HG02588 (cell line): Measurements from ENCODE around the gene GPR137C.
"Not testable (repeated sequence)": the region's sequence is repeated elsewhere in the genome, so short reads cannot be mapped to it uniquely, and the experiment has no call there.

Experiments used
- ATAC-seq: cut with Tn5 transposase; IDR thresholded peaks from one replicate; pipeline ENCODE4 v1.9.1; 2021; ENCODE audit warnings: mild to moderate bottlenecking, moderate library complexity; ENCODE audit not compliant: unreplicated experiment

GPR137C gene

DNA sequence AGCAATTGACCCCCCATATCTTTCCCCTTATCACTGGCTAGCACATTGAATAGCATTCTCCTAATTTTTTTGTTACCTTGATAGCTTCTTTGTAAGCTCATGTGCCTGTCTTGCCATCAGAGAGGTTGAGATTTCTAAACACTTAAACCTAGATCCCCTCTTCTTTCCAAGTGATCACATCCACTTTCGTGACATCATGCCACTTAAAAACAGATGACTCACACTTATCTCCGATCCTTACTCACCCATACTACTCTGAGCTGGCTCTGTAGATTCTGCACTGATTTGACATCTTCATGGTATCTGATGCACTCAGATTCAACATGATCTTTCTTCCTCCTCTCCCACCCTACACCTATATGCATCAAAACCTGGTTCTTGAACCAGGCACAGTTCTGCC, 10.5 kb downstream of the GPR137C start:
- ATAC-seq = no peak

DNA sequence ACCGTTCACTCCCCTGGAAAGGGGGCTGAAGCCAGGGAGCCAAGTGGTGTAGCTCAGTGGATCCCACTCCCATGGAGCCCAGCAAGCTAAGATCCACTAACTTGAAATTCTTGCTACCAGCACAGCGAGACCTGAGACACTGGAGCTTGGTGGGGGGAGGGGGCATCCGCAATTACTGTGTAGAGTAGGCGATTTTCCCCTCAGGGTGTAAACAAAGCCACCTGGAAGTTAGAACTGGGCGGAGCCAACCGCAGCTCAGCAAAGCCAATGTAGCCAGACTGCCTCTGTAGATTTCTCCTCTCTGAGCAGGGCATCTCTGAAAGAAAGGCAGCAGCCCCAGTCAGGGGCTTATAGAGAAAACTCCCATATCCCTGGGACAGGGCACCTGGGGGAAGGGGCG, 15.8 kb downstream of the GPR137C start:
- ATAC-seq = not testable (repeated sequence)

DNA sequence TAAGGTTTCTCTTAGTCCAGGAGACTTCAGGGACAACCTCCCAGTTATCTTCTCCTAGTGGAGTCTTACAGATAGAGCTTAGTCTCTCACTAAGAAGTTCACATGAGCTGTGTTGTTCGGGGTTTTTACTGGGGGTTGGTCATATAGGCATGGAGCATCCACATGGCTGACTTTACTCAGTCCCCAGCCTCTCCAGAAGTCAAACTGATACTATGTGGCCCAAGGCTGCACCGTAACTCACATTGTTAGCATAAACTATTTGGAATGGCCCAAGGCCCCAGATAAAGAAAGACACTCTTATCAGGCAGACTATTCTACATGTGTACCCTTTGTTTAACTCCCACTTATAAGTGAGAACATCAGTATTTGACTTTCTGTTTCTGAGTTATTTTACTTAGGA, 23.2 kb downstream of the GPR137C start:
- no peak for ATAC-seq

DNA sequence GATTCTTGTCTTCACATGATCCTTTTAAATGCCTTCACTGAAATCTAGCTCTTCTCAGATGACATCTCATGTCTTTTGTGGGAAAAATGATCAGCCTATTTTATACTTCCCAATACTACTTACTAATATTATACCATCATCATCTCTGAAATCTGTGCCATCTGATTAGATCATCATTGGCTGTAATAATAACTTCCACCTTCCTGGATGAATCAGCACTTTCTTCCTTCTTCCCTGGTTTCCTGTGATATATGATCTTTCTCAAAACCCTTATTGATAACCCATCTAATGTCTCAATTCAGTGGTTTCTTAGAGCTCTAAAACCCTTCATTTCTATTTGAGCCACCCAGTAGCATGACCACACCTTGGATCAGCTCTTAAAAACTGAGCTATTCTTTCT, 30.9 kb downstream of the GPR137C start:
- no peak for ATAC-seq

DNA sequence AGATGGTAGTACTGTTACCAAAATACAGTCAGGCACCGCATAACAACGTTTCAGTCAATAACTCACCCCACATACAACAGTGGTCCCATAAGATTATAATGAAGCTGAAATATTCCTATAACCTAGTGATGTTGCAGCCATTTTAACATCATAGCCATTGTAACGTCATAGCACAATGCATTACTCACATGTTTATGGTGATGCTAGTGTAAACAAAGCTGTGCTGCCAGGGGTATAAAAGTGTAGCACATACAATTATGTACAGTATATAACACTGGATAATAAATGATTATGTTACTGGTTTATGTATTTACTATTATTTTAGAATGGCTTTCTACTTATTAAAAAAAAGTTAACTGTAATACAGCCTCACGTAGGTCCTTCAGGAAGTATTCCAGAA, 37.0 kb downstream of the GPR137C start:
- ATAC-seq = no peak

DNA sequence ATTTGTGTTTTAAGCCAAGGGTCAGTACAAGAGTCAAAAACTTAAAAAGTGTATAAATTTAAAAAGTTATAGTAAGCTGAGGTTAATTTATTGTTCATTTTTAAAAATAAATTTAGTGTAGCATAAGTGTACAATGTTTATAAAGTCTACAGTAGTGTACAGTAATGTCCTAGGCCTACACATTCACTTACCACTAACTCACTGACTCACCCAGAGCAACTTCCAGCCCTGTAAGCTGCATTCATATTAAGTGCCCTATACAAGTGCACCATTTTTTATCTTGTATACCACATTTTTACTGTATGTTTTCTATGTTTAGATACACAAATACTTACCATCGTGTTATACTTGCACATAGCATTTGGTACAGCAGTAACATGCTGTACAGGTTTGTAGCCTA, 37.7 kb downstream of the GPR137C start:
- ATAC-seq = no peak

DNA sequence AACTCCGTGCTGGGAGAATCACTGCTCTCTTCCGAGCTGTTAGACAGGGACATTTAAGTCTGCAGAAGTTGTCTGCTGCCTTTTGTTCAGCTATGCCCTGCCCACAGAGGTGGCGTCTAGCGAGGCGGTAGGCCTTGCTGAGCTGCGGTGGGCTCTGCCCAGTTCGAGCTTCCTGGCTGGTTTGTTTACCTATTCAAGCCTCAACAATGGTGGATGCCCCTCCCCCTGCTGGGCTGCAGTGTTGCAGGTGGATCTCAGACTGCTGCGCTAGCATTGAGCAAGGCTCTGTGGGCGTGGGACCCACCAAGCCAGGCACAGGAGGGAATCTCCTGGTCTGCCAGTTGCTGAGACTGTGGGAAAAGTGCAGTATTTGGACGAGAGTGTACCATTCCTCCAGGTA, 43.7 kb downstream of the GPR137C start:
- no peak for ATAC-seq

DNA sequence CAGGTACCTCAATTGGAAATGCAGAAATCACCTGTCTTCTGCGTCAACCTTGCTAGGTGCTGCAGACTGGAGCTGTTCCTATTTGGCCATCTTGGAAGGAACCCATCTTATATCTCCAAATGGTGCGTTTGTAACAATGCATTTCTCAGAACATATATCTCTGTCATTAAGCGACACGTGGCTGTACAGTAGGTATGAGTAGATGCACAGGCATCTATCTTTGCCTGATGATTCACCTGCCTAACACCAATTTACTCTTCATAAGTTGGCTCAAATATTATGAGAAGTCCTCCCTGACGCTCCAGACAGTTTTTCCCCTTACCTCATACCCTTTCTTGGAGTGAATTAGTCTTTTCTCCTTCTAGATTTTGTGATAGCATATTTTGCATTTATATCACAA, 44.2 kb downstream of the GPR137C start:
- no peak for ATAC-seq

DNA sequence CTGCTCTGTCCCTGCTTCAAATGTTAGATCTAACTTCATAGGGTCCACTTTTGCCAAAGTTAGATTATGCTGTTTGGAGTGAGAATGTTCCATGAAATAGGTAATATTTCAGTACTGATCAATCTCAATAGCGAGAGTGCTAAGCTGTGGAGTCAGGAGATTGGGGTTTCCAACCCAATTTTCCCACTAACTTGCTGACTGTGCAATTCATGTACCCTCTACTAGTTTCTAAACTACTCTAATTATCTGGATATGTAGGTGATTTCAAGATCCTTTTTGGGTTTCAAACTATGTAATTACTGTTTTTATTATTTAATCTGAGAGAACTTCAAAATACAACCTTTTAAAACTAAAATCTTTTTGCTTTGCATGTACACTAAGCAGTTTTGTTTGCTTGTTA, 45.9 kb downstream of the GPR137C start:
- no peak for ATAC-seq

DNA sequence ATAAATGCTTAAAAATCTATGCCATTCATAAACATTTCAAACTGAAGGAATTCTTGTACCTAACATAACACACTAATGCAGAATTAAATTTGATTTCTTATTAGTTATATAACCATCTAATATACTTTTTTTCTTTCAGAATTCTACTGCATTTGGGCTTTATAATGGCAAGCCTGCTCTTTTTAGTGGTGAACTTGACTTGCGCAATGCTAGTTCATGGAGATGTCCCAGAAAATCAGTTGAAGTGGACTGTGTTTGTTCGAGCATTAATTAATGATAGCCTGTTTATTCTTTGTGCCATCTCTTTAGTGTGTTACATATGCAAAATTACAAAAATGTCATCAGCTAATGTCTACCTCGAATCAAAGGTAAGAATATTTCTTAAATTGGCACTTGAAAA, 47.3 kb downstream of the GPR137C start:
- no peak for ATAC-seq

DNA sequence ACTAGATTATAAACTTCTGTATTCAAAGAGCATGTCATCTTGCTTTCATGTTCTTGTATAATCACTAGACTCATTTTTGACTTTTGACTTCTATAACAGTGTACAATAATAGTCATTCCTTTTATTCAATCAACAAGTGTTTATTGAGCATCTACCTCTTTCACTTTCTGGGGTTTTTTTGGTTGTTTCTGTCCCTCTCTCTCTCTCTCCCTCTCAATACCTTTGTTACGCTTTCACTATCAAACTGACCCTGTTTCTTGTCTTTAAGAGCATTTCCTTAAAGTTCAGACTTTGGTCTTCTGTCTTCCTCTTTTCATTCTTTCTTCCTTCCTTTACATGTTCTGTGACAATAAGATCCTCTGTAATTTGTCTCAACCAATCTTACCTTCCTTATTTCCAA, 49.5 kb downstream of the GPR137C start:
- no peak for ATAC-seq

DNA sequence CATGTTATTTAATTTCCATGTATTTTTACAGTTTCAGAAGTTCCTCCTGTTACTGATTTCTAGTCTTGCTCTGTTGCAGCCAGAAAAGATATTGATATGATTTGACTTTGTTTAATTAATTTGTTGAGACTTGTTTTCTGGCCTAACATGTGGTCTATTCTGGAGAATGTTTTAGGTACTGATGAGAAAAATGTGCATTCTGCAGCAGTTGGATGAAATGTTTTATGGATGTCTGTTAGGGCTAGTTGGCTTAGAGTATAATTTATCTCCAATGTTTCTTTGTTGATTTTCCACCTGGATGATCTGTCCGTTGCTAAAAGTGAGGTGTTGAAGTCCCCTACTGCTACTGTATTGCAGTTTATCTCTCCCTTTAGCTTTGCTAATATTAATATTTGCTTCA, 54.4 kb downstream of the GPR137C start:
- no peak for ATAC-seq

DNA sequence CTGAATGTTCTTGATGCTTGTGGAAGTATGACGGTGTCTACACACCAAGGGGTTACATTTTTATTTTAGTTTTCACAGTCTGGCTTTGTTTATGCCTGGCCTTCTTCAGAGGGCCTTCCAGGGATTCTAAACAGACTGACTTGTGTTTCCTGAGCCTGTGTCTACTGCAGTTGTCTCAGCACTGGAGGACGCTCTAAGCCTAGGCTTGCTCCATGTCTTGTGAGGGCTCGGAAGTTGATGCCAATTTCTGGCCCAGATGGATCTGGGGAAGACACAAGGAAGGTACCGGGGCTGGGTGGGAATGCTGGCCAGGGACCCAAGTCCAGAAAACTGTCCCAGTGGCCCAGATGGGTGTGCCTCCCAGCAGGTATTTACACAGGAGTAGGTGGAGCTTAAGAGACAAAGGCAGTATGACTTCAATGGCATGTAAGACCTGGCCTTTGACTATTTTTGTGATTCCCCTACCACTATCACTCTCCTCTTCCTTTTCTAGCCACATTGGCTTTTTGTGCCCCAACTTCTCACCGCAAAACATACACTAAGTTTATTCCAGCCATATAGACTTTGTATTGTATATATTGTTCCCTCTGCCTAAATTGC, 56.9 kb downstream of the GPR137C start:
- no peak for ATAC-seq

DNA sequence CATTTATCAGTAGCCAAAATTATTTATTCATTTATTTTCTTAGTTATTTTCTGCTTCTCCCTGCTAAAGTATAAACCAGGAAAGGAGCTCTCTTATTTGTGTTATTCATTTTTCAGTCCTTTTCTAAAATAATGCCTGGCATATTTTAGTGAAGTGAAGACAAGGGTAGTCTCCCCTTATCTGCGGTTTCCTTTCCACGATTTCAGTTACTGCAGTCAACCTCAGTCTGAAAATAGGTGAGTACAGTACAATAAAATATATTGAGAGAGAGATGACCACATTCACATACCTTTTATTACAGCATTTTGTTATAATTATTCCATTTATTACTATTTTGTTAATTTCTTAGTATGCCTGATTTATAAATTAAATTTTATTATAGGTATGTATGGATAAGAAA, 57.6 kb downstream of the GPR137C start:
- ATAC-seq = no peak

DNA sequence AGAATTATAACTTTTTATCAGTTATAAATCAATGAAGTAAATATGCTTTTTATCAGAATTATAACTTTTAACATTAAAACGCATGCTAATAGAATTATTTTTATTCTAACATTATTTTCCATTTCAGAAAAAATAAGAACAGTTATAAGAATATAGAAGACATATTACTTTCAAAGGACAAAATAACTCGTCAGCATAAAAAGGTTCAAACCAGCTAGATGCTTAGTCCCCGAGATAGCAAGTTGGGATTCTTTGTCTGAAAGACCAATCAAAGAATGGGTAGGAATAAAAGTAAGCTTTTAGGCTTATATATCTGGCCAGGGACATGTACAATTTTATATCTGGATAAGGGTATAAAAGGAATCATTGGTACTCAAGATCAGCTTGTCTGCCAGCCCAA, 66.0 kb downstream of the GPR137C start:
- no peak for ATAC-seq

DNA sequence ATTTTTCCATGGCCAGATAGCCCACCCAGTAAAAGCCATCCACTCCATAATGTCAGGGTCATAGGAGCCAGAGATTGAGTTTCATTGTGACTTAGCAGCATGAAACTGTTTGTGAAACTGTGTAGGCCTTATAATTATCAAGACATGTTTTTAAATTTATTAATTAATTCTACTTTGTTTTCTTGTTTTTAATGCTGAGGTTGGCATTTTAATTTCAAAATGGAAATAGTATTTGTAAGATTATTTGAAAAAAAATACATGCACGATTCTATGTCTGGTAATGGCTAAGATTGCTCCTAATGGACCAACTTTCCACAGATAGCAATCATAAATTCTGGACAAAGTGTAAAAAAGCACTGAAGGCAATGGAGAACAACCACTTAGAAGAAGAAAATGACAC, 67.1 kb downstream of the GPR137C start:
- no peak for ATAC-seq

DNA sequence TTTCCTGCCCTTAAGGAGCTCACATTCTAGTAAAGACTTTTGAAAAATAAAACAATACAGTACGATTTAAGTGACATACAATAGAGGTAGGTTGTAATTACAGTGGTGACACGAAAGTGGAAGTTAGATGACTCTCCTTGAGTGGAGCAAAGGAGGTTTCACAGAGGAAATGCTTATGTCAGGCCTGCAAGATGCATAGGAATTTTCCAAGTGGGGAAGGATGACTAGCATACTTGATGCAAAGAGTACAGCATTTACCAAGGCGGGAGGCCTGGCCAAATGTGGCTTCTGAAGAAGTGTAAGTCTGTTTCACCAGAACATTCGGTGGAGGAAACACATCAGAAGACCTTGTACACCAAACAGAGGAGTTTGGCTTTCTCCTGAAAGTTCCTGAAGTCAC, 87.5 kb downstream of the GPR137C start:
- no peak for ATAC-seq

DNA sequence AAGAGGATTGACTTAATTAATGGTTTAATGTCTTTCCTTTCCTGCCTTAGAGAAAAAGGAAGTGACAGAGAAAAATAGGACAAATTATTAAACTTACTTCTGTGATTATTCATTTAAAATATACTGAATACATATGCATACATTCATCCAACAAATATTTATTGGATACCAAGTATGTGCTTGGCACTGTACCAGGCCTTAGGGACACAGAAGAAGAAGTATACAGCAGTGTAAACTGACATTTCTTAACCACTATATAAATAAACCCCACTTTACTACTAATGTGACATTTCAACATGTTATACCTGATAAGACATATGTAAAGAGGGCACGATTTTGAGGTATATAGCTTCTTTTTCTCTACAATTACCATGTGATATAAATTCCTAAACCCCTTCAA, 89.1 kb downstream of the GPR137C start:
- ATAC-seq = no peak

DNA sequence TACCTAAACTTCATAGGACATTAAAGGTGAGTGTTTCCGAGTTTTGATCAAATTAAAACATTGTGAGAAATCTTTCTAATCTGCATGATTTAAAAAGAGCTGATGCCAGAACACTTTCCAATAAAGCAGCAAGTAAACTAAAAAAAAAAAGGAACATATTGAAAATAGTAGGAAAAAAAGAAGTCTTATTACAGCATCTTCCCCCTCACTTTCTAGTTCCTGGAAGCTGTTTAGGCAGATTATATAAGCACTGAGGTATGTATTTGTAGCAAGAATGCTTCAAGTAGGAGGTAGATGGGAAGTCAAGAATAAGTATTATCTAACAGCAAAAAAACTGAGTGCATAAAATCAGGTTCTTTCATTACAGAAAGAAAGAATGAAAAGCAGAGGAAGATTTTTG, 96.9 kb downstream of the GPR137C start:
- no peak for ATAC-seq

DNA sequence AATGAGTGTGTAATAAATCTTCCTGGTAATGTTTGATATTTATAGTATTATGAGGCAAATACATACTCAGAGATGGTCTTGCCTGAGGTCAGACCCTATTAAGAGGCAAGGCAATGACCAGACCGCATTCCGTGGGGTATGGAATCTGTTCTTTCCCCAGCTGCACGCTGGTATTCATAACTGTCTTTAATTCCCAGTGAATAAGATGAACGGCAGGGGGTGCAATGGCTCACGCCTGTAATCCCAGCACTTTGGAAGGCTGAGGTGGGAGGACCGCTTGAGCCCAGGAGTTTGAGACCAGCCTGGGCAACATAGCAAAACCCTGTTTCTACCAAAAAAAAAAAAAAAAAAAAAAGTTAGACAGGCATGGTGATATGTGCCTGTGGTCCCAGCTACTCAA, 98.1 kb downstream of the GPR137C start:
- ATAC-seq = no peak

DNA sequence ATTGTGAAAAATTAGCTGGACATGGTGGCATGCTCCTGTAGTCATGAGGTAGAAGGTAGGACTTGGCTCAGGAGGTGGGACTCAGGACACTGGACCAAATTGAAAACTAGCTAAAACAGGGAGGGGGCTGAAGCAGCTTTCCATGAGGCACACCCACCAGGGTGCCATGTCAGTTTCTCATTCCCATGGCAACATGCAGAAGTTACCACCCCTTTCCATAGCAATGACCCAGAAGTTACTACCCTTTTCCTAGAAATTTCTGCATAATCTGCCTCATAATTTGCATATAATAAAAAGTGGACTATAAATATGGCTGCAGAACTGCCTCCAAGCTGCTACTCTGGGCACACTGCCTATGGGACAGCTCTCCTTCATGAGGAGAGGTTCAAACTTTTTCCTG, 104.3 kb downstream of the GPR137C start:
- no peak for ATAC-seq

DNA sequence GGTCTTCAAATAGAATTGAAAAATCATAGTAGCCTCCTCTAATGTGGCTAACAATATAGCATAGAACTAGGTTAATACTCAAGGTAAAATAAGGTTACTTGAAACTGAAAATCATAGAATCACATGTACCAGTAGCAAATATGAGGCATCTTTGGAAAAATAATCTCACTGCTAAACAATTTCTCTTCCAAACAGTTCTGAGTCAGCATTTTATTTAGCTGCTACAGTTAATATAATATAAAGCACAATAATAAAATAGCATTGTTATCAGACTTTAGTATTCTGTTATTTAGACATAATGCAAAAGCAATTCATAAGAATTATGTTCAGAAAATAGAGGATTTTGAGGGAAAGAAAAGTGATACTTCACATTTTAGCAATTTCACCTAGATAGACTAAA, 107.7 kb downstream of the GPR137C start:
- ATAC-seq = no peak

DNA sequence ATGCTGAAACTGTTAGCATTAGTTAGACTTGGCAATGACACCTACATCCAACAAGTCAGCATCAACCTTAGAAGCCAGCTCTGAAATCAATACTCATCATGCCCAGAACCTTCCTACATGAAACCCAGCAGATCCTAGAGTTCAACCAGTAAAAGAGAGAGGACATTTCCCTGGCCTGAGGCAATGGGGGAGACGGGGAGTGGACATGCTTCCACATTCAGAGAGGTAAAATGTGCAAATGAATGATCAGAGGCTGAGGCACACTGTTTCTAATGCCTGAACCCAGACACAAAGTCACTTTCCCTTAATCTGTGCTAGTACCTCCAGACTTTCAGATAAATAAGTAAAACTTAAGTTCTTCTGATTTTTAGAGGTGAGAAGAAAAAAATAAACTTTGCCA, 108.2 kb downstream of the GPR137C start:
- ATAC-seq = no peak

DNA sequence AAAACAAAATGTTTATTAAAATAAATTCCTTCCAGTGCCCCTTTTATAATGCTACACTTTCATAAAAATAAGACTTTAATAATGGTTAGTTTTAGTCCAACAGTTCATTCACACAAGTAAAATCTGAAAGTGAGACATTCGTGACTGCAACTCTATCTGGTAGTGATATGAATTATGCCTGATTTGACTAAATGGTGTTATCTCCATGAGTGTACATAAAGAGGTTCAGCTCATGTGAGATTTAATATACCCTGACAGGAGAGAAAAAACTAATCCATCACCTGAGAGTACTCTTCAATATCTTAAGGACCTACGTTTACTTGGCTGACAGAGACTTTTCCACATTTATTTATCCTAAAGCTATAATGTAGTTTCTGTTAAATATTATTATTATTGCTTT, 108.7 kb downstream of the GPR137C start:
- ATAC-seq = no peak
